Amniotic stem cell (primary cell): Measurements from ENCODE around the gene ZNF302.

ENCODE experiments used
- DNase-seq: peaks from one replicate; lab custom pipeline; 2025; lab: John Stamatoyannopoulos, UW

Gene ZNF302

GRCh38 chr19:34732612-34733211 is 55.2 kb downstream of the ZNF302 start:
- no peak for DNase-seq

GRCh38 chr19:34733266-34733745 is 55.8 kb downstream of the ZNF302 start:
- DNase-seq, result no peak

- DNase-seq, result peak; percentile 58
Measured at GRCh38 chr19:34733746-34734536, 56.5 kb downstream of the ZNF302 start, which contains the start of gene ZNF181. Gene ZNF181, plus strand, starts transcription at chr19:34734243. Its CDS starts 795 bp downstream, at chr19:34735038.

GRCh38 chr19:34734537-34735103 is 57.1 kb downstream of the ZNF302 start:
- DNase-seq, result peak; percentile 85
